T-cell (primary cell): ENCODE data around the gene CEP295NL. TPM values are rescaled to one million over a fixed set of nuclear protein-coding genes. Genes with fewer than 3 reads are reported as not detected.

Experiments used
- ATAC-seq, 4 experiments: fragments of 200-7000 bp in 3 of 4; fragments of 150-1000 bp in 1 of 4; cut with Tn5 transposase; replicated peaks in 1 of 4; 1 replicate in 3 of 4; 2 replicates in 1 of 4; pipeline ENCODE4 v1.10.0; 2021; ENCODE audit warnings: moderate library complexity in 3 of 4, mild to moderate bottlenecking in 2 of 4, moderate number of reproducible peaks in 1 of 4
- CTCF ChIA-PET, 2 donors: fragments of 300-600 bp; sonication (Branson Sonifier 250); formaldehyde crosslinking; loops; one replicate each; lab custom pipeline; 2022; ENCODE audit warnings: antibody characterized with exemption in 2 of 2; lab: Charles Lee
- POLR2A ChIA-PET, 2 donors: fragments of 300-600 bp; sonication (Branson Sonifier 250); formaldehyde crosslinking; loops; one replicate each; lab custom pipeline; 2022; ENCODE audit warnings: antibody characterized with exemption in 2 of 2; lab: Charles Lee
- DNase-seq, 35 experiments: peaks; one replicate each; pipeline versions ENCODE4 v3.0.0 to v3.0.0-alpha.2; 2013 to 2023
- H3K27ac ChIP-seq: one replicate; pipeline ENCODE4 v1.5.1; 2013; ENCODE audit warnings: low read length
- H3K27me3 ChIP-seq, 2 experiments: replicated peaks in 1 of 2; 1 replicate in 1 of 2; 2 replicates in 1 of 2; pipeline versions ENCODE4 v1.6.1 to v1.7.0; 2013; ENCODE audit warnings: low read length in 1 of 2, mixed read lengths in 1 of 2; ENCODE audit not compliant: control insufficient read depth in 2 of 2, insufficient read depth in 2 of 2; ENCODE audit errors: extremely low read depth in 1 of 2
- H3K36me3 ChIP-seq, 2 donors: 1 replicate in 1 of 2; 2 replicates in 1 of 2; pipeline versions ENCODE4 v1.6.1 to v1.7.0; 2013; ENCODE audit warnings: low read length in 1 of 2; ENCODE audit not compliant: control insufficient read depth in 2 of 2, insufficient read depth in 1 of 2; ENCODE audit errors: extremely low read depth in 1 of 2
- H3K4me1 ChIP-seq, 2 experiments: 1 replicate in 1 of 2; 2 replicates in 1 of 2; pipeline versions ENCODE4 v1.6.1 to v1.7.0; 2013; ENCODE audit warnings: low read length in 2 of 2, mixed read lengths in 1 of 2; ENCODE audit not compliant: insufficient read depth in 2 of 2, control insufficient read depth in 1 of 2; ENCODE audit errors: extremely low read depth in 1 of 2
- H3K4me3 ChIP-seq, 2 donors: 1 replicate in 1 of 2; 2 replicates in 1 of 2; pipeline versions ENCODE4 v1.5.1 to v1.7.0; 2013; ENCODE audit warnings: mild to moderate bottlenecking in 2 of 2, low read length in 1 of 2, moderate library complexity in 1 of 2; ENCODE audit not compliant: control insufficient read depth in 1 of 2; ENCODE audit errors: extremely low read depth in 1 of 2
- H3K9me3 ChIP-seq: 2 replicates; pipeline ENCODE4 v1.7.0; 2013
- H3K27ac Mint-ChIP-seq, 2 donors: one replicate each; pipeline ENCODE4 v1.8.0; 2020 to 2021; ENCODE audit warnings: mild to moderate bottlenecking in 2 of 2, mixed read lengths in 2 of 2
- H3K27me3 Mint-ChIP-seq, 2 donors: one replicate each; pipeline ENCODE4 v1.8.0; 2021 to 2022; ENCODE audit warnings: mixed read lengths in 2 of 2
- H3K36me3 Mint-ChIP-seq: one replicate; pipeline ENCODE4 v1.8.0; 2021; ENCODE audit warnings: mixed read lengths
- H3K4me1 Mint-ChIP-seq, 3 donors: one replicate each; pipeline ENCODE4 v1.8.0; 2020 to 2022; ENCODE audit warnings: mixed read lengths in 3 of 3, mild to moderate bottlenecking in 1 of 3
- H3K4me3 Mint-ChIP-seq, 3 donors: one replicate each; pipeline ENCODE4 v1.8.0; 2020 to 2022; ENCODE audit warnings: mild to moderate bottlenecking in 3 of 3, mixed read lengths in 3 of 3, moderate library complexity in 3 of 3
- H3K9me3 Mint-ChIP-seq, 3 donors: one replicate each; pipeline ENCODE4 v1.8.0; 2020 to 2022; ENCODE audit warnings: mixed read lengths in 3 of 3
- WGBS: methylation state at CpG from one replicate; pipeline ENCODE4 v1.1.5; 2013; ENCODE audit warnings: missing lambda C conversion rate; ENCODE audit not compliant: insufficient coverage; 5-methylcytosine and 5-hydroxymethylcytosine counted together
- total RNA-seq, 35 experiments: library from RNA in 6 of 35; stranded (reverse) in 6 of 35; fragments of 120-200 nt in 1 of 35; gene quantifications; one replicate each; pipeline versions ENCODE4 v1.2.1 to v1.2.4 and lab custom pipeline; 2013 to 2026

The CEP295NL gene
- total RNA-seq, 5 donors from 2014 or later (not counting 1 experiment from before 2014, with no cell fraction given): 0.28 to 3.1 (median 0.41) TPM

DNA sequence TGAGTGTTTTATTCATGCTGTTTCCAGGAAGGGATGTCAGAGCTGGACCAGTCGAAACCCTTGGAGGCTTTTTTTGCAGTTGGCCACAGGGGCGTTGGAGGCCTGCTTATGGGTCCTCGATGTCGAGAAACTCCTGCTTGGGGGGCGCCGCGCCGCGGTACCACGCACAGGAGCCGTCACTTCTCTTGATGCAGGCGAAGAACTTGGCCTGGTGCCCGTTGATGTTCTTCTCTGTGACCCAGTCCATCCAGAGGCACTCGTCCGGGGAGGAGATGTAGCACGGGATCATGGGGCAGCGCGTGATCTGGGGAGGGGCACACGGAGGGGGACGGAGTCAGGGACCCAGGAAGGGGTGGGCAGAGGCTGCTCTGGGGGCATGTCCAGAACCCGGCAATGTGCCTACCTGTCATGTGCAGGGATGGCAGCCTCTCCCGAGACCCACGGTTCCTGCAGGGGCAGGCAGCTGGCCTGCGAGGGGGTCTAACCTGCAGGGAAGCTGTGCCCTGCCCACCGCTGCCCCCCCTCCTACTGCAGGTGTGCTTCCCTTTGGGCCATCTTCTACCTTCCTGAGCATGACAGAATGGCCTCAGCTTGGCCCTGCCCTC, 47.3 kb downstream of the CEP295NL start:
- no peak overlapping the region for H3K4me3 ChIP-seq
- H3K27ac ChIP-seq: no peak overlapping the region
- Mint-ChIP-seq H3K27ac (no peak overlapping the region), H3K36me3 (no peaks in the 10 kb centered on the region), H3K9me3 (no peaks in the 10 kb centered on the region), H3K4me1 (no peaks in the 10 kb centered on the region), H3K4me3 (no peak overlapping the region), H3K27me3 (no peaks in the 10 kb centered on the region)
- ChIA-PET POLR2A (no interaction called here), CTCF (interaction anchor here in 1 of 2 donors (0.6 kb wide), 1 partner anchor 18 kb away, joined by 11 read pairs; no protein-coding TSS in a partner anchor)
- 93% methylated on average over 22 of the region's 25 CpGs for WGBS
- H3K4me1 ChIP-seq: no peaks in the 10 kb centered on the region
- no peaks in the 10 kb centered on the region for H3K36me3 ChIP-seq
- DNase-seq: no peak
- ATAC-seq: no peak
- H3K9me3 ChIP-seq: no peaks in the 10 kb centered on the region
- peaks cover 0 to 13% of the 10 kb centered on the region in 2 experiments for H3K27me3 ChIP-seq

DNA sequence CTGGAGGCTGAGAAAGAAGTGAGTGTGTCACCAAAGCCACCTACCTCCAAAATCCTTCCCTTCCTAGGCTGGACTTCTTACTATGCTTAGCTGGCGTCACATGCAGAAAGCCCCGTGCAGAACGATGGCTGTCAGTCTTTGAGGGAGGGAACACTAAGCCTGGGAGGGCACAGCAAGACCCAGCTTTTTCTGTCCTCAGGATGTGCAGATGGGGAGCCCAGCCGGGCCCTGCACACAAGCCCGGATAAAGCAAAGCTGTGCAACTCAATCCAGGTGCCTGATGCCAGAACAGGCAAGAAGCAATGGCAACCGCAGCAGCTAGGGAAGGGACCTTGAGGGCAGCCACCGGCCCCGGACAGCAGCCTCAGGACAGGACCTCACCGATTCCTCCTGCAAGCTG, 48.5 kb downstream of the CEP295NL start:
- ATAC-seq (no peak), DNase-seq (no peak)
- Mint-ChIP-seq H3K36me3 (no peaks in the 10 kb centered on the region), H3K4me1 (no peaks in the 10 kb centered on the region), H3K4me3 (no peak overlapping the region), H3K27ac (no peak overlapping the region), H3K9me3 (no peaks in the 10 kb centered on the region), H3K27me3 (no peaks in the 10 kb centered on the region)
- H3K4me3 ChIP-seq: no peak overlapping the region
- peaks cover 0 to 13% of the 10 kb centered on the region in 2 experiments for H3K27me3 ChIP-seq
- H3K9me3 ChIP-seq: no peaks in the 10 kb centered on the region
- ChIA-PET CTCF (interaction anchor here in 1 of 2 donors (0.6 kb wide), 1 partner anchor 11 kb away, joined by 10 read pairs; no protein-coding TSS in a partner anchor), POLR2A (no interaction called here)
- no peaks in the 10 kb centered on the region for H3K36me3 ChIP-seq
- H3K4me1 ChIP-seq: no peaks in the 10 kb centered on the region
- 81% methylated on average over 4 of the region's 9 CpGs for WGBS
- no peak overlapping the region for H3K27ac ChIP-seq

DNA sequence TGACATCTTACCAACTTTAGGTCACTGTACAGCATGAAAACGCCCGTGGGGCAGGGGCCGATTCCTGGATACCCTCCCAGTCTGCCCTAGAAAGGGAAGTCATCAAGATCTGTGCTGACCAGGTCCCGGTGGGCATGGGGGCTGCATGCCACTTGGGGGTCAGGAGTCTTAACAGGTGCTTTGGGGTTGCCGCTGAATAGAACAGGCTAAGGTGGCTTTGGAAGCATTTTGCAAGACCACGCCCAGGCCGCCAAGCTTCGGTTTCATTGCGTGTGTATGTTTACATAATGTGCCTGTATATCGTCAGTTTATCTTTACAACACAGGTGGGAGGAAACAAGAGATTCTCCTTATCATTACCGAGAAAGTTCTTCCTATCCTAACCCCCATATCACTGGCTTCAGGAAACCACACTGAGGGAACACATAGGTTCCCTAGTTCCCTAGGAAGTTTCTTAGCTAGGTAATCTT, 49.0 kb downstream of the CEP295NL start:
- DNase-seq: no peak
- ChIA-PET CTCF (no interaction called here), POLR2A (no interaction called here)
- H3K9me3 Mint-ChIP-seq: no peaks in the 10 kb centered on the region
- Histone ChIP-seq H3K9me3 (no peaks in the 10 kb centered on the region), H3K4me1 (no peaks in the 10 kb centered on the region), H3K27ac (no peak overlapping the region), H3K27me3 (peaks cover 0 to 13% of the 10 kb centered on the region in 2 experiments), H3K36me3 (no peaks in the 10 kb centered on the region), H3K4me3 (no peak overlapping the region)
- no peak overlapping the region for H3K4me3 Mint-ChIP-seq
- no peak for ATAC-seq
- no peak overlapping the region for H3K27ac Mint-ChIP-seq
- H3K36me3 Mint-ChIP-seq: no peaks in the 10 kb centered on the region
- H3K4me1 Mint-ChIP-seq: no peaks in the 10 kb centered on the region
- WGBS: no CpG with 5 or more reads among the region's 11 CpGs
- H3K27me3 Mint-ChIP-seq: no peaks in the 10 kb centered on the region

DNA sequence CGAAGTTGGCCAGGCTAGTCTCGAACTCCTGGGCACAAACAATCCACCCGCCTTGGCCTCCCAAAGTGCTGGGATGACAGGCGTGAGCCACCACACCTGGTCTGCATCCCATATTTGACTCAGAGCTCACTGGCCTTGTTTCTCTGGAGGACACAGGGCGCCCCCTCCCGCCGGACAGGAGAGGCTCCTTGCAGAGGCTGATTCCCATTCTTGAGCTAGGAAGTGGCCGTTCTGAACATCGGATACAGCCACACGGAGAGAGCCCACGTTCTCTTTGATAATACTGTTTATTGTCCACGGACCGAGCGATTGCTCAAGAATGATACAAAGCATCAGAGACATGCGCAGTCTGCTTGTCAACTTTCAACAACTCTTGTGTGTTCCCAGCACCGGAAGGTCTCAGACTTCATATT, 50.3 kb downstream of the CEP295NL start:
- Histone ChIP-seq H3K27me3 (peaks cover 0 to 13% of the 10 kb centered on the region in 2 experiments), H3K4me1 (no peaks in the 10 kb centered on the region), H3K27ac (no peak overlapping the region), H3K36me3 (no peaks in the 10 kb centered on the region), H3K4me3 (no peak overlapping the region), H3K9me3 (no peaks in the 10 kb centered on the region)
- WGBS: 91% methylated on average over 16 of the region's 16 CpGs
- Mint-ChIP-seq H3K9me3 (no peaks in the 10 kb centered on the region), H3K27me3 (no peaks in the 10 kb centered on the region), H3K27ac (no peak overlapping the region), H3K36me3 (no peaks in the 10 kb centered on the region), H3K4me3 (no peak overlapping the region), H3K4me1 (no peaks in the 10 kb centered on the region)
- ChIA-PET POLR2A (interaction anchor here in 1 of 2 donors (0.7 kb wide), 1 partner anchor 48 kb away, joined by 7 read pairs; no protein-coding TSS in a partner anchor), CTCF (no interaction called here)
- ATAC-seq: no peak
- no peak for DNase-seq

DNA sequence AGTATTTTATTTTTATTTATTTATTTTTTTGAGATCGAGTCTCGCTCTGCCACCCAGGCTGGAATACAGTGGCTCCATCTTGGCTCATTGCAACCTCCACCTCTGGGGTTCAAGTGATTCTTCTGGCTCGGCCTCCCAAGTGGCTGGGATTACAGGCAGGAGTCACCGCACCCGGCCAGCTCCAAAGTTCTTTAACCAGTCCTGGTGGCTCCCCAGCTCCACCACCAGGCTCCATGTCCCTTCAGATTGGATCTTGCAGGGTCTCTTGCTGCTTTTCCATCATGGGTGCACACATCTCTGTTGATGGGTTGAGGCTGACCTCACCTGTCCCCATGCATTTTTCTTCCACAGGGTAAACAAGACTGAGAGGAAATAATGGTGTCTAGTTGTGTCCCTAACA, 54.0 kb downstream of the CEP295NL start:
- POLR2A ChIA-PET: no interaction called here
- Mint-ChIP-seq H3K4me3 (no peak overlapping the region), H3K9me3 (no peaks in the 10 kb centered on the region), H3K27ac (no peak overlapping the region), H3K36me3 (no peaks in the 10 kb centered on the region), H3K4me1 (peaks cover 0 to 4% (median 2%) of the 10 kb centered on the region in 3 donors), H3K27me3 (no peaks in the 10 kb centered on the region)
- ATAC-seq: no peak
- Histone ChIP-seq H3K27ac (no peak overlapping the region), H3K9me3 (no peaks in the 10 kb centered on the region), H3K27me3 (no peaks in the 10 kb centered on the region), H3K36me3 (no peaks in the 10 kb centered on the region), H3K4me3 (no peak overlapping the region), H3K4me1 (no peaks in the 10 kb centered on the region)
- DNase-seq: no peak
- CTCF ChIA-PET: no interaction called here
- WGBS: 100% methylated on average over 2 of the region's 5 CpGs

DNA sequence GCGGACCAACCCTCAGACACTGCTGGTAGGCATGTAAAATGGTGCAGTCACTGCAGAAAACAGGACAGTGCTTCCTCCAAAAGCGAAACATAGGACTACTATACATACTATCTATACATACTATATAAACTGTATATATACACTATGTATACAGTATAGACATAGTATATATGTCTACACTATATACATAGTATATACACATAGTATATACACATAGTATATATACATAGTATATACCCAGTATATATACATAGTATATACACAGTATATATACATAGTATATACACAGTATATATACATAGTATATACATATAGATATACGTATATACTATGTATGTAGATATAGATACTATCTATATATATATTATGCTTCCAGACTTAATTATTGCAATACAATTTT, 55.9 kb downstream of the CEP295NL start:
- DNase-seq: no peak
- no peaks in the 10 kb centered on the region for H3K9me3 ChIP-seq
- Mint-ChIP-seq H3K27ac (no peak overlapping the region), H3K27me3 (no peaks in the 10 kb centered on the region), H3K36me3 (no peaks in the 10 kb centered on the region), H3K4me3 (no peak overlapping the region), H3K4me1 (peaks cover 0 to 10% (median 9%) of the 10 kb centered on the region in 3 donors), H3K9me3 (no peaks in the 10 kb centered on the region)
- no peak for ATAC-seq
- H3K4me3 ChIP-seq: no peak overlapping the region
- peaks cover 0 to 9% of the 10 kb centered on the region in 2 experiments for H3K4me1 ChIP-seq
- ChIA-PET CTCF (no interaction called here), POLR2A (no interaction called here)
- no peak overlapping the region for H3K27ac ChIP-seq
- H3K36me3 ChIP-seq: no peaks in the 10 kb centered on the region
- WGBS: no CpG with 5 or more reads among the region's 3 CpGs
- no peaks in the 10 kb centered on the region for H3K27me3 ChIP-seq
